NCI-H748 (cell line): ENCODE data around the gene PAOX.

Experiments used
- DNase-seq: peaks from one replicate; lab custom pipeline; 2025; ENCODE audit not compliant: unreplicated experiment; lab: John Stamatoyannopoulos, UW

PAOX gene

DNA sequence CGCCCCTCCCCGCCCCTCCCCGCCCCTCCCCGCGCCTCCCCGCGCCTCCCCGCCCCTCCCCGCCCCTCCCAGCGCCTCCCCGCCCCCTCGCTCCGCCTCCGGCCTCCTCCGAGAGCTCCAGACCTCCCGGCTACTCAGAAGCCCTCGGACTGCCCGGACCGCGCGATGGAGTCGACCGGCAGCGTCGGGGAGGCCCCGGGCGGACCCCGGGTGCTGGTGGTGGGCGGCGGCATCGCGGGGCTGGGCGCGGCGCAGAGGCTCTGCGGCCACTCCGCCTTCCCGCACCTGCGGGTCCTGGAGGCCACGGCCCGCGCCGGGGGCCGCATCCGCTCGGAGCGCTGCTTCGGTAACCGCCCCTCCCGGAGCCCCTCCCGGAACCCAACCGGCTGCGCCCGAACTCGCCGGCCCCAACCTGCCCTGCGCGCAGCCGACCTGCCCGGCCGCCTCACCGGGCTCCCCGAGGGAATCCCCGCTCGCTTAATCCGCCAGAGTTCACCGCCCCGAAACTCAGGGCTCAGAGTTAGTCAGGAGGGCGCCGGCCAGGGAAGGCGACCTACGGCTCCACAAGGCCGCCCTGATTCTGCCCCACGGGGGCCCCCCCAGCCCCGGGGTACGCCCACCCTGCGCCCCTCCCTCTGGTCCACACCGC is at the start of gene PAOX:
Gene PAOX (plus strand): TSS at position 111 of the 649 bp plus-strand sequence. CDS start 55 bp downstream, at position 166.
- peak; percentile 54 for DNase-seq

DNA sequence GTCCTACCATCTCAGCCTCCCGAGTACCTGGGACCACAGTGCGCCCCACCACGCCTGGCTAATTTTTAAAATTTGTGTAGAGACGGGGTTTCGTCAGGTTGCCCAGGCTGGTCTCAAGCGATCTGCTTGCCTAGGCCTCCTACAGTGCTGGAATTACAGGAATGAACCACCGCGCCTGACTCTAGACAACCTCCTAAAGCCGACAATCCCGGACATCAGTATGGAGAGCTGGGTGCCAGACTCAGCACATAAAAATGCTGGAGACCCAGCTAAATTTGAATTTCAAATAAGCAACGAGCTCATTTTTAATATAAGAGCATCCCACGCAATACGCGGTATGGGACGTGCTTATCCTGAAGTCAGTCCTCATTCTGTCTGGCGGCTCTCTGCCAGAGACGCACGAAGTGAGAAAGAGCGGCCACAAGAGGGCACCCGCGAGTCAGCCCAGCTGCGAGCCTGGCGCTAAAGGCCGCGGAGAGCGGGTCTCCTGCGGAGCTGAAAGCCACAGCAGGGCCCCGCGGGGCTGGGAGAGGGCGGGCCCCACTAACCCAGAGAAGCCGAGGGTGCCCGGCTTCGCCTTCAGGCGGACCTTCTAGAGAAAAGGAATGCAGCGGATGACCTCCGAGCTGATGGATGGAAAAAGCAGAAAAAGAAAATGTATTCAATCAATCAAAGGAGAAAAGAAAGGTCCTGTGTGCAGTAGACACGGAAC is 49.4 kb upstream of the PAOX start:
- peak; percentile 75 for DNase-seq

- DNase-seq: no peak
These were observed 45.9 kb upstream of the PAOX start for GRCh38 chr10:133332936-133333699.

GRCh38 chr10:133334503-133335245 is 44.4 kb upstream of the PAOX start:
- peak; percentile 17 for DNase-seq

- DNase-seq: peak; percentile 38
These were observed 43.6 kb upstream of the PAOX start for GRCh38 chr10:133335246-133336117.

GRCh38 chr10:133336118-133336576 is 42.9 kb upstream of the PAOX start:
- DNase-seq: no peak

GRCh38 chr10:133336577-133337369 is 42.3 kb upstream of the PAOX start, which contains the start of gene CALY:
Gene CALY, minus strand, starts transcription at chr10:133336896. Its CDS starts 7,907 bp downstream, at chr10:133328989.
- peak; percentile 56 for DNase-seq

DNA sequence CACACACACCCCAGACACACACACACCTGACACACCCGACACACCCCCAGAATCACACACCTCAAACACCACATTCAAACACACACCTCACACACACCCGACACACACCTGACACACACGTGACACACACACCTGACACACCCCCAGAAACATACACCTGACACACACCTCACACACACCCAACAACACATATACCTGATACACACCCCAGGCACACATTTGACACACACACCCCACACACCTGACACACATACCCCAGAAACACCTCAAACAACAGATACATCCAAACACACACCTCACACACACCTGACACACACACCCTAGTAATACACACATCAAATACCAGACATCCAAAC is 41.7 kb upstream of the PAOX start:
- no peak for DNase-seq

GRCh38 chr10:133338080-133339071 is 40.7 kb upstream of the PAOX start:
- no peak for DNase-seq

GRCh38 chr10:133339708-133340380 is 39.2 kb upstream of the PAOX start:
- DNase-seq: no peak

- DNase-seq: no peak
These were observed 37.1 kb upstream of the PAOX start for GRCh38 chr10:133341983-133342382.

GRCh38 chr10:133342942-133343341 is 36.1 kb upstream of the PAOX start:
- no peak for DNase-seq

GRCh38 chr10:133343558-133343957 is 35.5 kb upstream of the PAOX start:
- DNase-seq: no peak

GRCh38 chr10:133344236-133344635 is 34.8 kb upstream of the PAOX start:
- no peak for DNase-seq

- DNase-seq: peak; percentile 16
These were observed 32.6 kb upstream of the PAOX start for GRCh38 chr10:133346413-133346812.

GRCh38 chr10:133347710-133348517 is 31.1 kb upstream of the PAOX start:
- DNase-seq: no peak

DNA sequence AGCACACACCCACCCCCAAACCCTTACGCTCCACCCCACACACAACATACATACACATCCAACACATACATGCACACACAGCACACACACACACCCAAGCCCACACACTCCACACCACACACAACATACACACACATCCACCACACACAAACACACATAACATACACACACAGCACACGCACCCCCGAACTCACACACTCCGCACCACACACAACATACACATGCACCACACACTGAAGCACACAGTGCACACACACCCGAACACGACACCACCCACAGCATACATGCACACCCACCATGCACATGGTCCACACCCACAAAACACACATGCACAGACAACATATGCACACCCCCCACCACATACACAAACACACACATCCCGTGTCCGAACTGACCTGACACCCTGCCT is 29.9 kb upstream of the PAOX start:
- DNase-seq: no peak
